PC-3 (cell line): ENCODE results near the gene AFF3. TPM values are rescaled to one million over a fixed set of nuclear protein-coding genes. Genes with fewer than 3 reads are reported as not detected.

Source experiments
- ATAC-seq: fragments of 200-7000 bp; cut with Tn5 transposase; 2 replicates; pipeline ENCODE4 v1.9.1; 2020; ENCODE audit warnings: mild to moderate bottlenecking, moderate library complexity
- BruUV-seq: library from RNA; stranded (reverse); fragments of 400-500 nt; replicated peaks from 2 replicates; lab custom pipeline; 2021; lab: Mats Ljungman, UMichigan
- CTCF ChIA-PET: fragments of 300-600 bp; sonication (Branson Sonifier 250); formaldehyde crosslinking; loops from one replicate; lab custom pipeline; 2022; ENCODE audit warnings: antibody characterized with exemption; lab: Charles Lee
- POLR2A ChIA-PET: fragments of 300-600 bp; sonication (Branson Sonifier 250); formaldehyde crosslinking; loops from one replicate; lab custom pipeline; 2022; ENCODE audit warnings: antibody characterized with exemption; ENCODE audit not compliant: unreplicated experiment; lab: Charles Lee
- DNase-seq: peaks from one replicate; pipeline ENCODE4 v3.0.0-alpha.2; 2015
- H2AFZ ChIP-seq: fragments of 300-600 bp; sonication (generic); 2 replicates; pipeline ENCODE4 v1.6.0; 2016; ENCODE audit warnings: antibody characterized with exemption, low read length
- H3F3A ChIP-seq: fragments of 300-600 bp; sonication (generic); one replicate; pipeline ENCODE4 v1.6.0; 2017; ENCODE audit warnings: antibody characterized with exemption, low read length, control low read depth, mild to moderate bottlenecking; ENCODE audit not compliant: unreplicated experiment
- H3K27ac ChIP-seq: fragments of 300-600 bp; sonication (generic); 2 replicates; pipeline ENCODE4 v1.5.1; 2016; ENCODE audit warnings: mild to moderate bottlenecking, low read length
- H3K27me3 ChIP-seq: fragments of 300-600 bp; sonication (generic); 2 replicates; pipeline ENCODE4 v1.6.1; 2016; ENCODE audit warnings: low read length, mixed read lengths
- H3K36me3 ChIP-seq: fragments of 300-600 bp; sonication (generic); 2 replicates; pipeline ENCODE4 v1.6.1; 2016; ENCODE audit warnings: low read depth, mixed run types, low read length, mixed read lengths
- H3K4me1 ChIP-seq: fragments of 300-600 bp; sonication (generic); 2 replicates; pipeline ENCODE4 v1.5.1; 2016; ENCODE audit warnings: low read length; ENCODE audit not compliant: insufficient read depth
- H3K4me2 ChIP-seq: fragments of 300-600 bp; sonication (generic); 2 replicates; pipeline ENCODE4 v1.6.0; 2016; ENCODE audit warnings: low read length
- H3K4me3 ChIP-seq: fragments of 300-600 bp; sonication (generic); 2 replicates; pipeline ENCODE4 v1.5.1; 2016; ENCODE audit warnings: mild to moderate bottlenecking, low read length, mixed read lengths
- H3K79me2 ChIP-seq: fragments of 300-600 bp; sonication (generic); 2 replicates; pipeline ENCODE4 v1.6.1; 2017; ENCODE audit warnings: low read length, mixed read lengths
- H3K9ac ChIP-seq: fragments of 300-600 bp; sonication (generic); 2 replicates; pipeline ENCODE4 v1.6.0; 2016; ENCODE audit warnings: mild to moderate bottlenecking, low read length
- H3K9me2 ChIP-seq: fragments of 300-600 bp; sonication (generic); replicated peaks from 2 replicates; pipeline ENCODE4 v1.6.1; 2016; ENCODE audit warnings: mixed run types, low read length, mixed read lengths
- H3K9me3 ChIP-seq: fragments of 300-600 bp; sonication (generic); 2 replicates; pipeline ENCODE4 v1.6.1; 2016; ENCODE audit warnings: low read length, mixed read lengths
- H4K20me1 ChIP-seq: fragments of 300-600 bp; sonication (generic); 2 replicates; pipeline ENCODE4 v1.6.1; 2016; ENCODE audit warnings: low read length, mixed read lengths
- EZH2 ChIP-seq: fragments of 300-600 bp; sonication (generic); IDR thresholded peaks from one replicate; pipeline ENCODE4 v1.6.1; 2017; ENCODE audit warnings: antibody characterized with exemption, mild to moderate bottlenecking, low read length; ENCODE audit not compliant: unreplicated experiment
- EZH2phosphoT487 ChIP-seq: fragments of 300-600 bp; sonication (generic); IDR thresholded peaks from 2 replicates; pipeline ENCODE4 v1.6.1; 2018; ENCODE audit warnings: mild to moderate bottlenecking, antibody characterized with exemption, low read length, borderline replicate concordance
- intact Hi-C: fragments of 100-400 bp; cut with micrococcal nuclease; formaldehyde crosslinking; loops from 2 replicates; pipeline ENCODE4 v1.9.0; 2023
- total RNA-seq: library from RNA; depleted of rRNA; stranded (reverse); fragments of >200 nt; gene quantifications from 2 replicates; pipeline ENCODE4 v1.2.3, GENCODE V29; 2014
- TF ChIP-seq, protein P1 (sequence below): fragments of 300-600 bp; sonication (generic); conservative IDR thresholded peaks from 2 replicates; pipeline ENCODE4 v1.5.1; 2017; ENCODE audit warnings: antibody characterized with exemption, low read depth, mild to moderate bottlenecking, low read length

AFF3 gene
- total RNA-seq, 1 experiment from 2014 or later, result 0.04 TPM

- Histone ChIP-seq H3F3A (no peaks in the 10 kb centered on the region), H3K4me1 (no peaks in the 10 kb centered on the region), H3K4me3 (no peak overlapping the region), H2AFZ (no peak overlapping the region), H3K9ac (no peak overlapping the region), H3K27ac (no peak overlapping the region), H3K9me2 (no peaks in the 10 kb centered on the region), H3K27me3 (no peaks in the 10 kb centered on the region), H3K4me2 (no peak overlapping the region), H4K20me1 (no peaks in the 10 kb centered on the region), H3K79me2 (no peaks in the 10 kb centered on the region), H3K9me3 (no peaks in the 10 kb centered on the region), H3K36me3 (no peaks in the 10 kb centered on the region)
- TF ChIP-seq EZH2phosphoT487 (no peak), EZH2 (no peak)
- TF ChIP-seq, protein P1, sequence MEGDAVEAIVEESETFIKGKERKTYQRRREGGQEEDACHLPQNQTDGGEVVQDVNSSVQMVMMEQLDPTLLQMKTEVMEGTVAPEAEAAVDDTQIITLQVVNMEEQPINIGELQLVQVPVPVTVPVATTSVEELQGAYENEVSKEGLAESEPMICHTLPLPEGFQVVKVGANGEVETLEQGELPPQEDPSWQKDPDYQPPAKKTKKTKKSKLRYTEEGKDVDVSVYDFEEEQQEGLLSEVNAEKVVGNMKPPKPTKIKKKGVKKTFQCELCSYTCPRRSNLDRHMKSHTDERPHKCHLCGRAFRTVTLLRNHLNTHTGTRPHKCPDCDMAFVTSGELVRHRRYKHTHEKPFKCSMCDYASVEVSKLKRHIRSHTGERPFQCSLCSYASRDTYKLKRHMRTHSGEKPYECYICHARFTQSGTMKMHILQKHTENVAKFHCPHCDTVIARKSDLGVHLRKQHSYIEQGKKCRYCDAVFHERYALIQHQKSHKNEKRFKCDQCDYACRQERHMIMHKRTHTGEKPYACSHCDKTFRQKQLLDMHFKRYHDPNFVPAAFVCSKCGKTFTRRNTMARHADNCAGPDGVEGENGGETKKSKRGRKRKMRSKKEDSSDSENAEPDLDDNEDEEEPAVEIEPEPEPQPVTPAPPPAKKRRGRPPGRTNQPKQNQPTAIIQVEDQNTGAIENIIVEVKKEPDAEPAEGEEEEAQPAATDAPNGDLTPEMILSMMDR, result no peak
- intact Hi-C loops, result no loop called here
- BruUV-seq, result no TSS peak
- POLR2A ChIA-PET, result no interaction called here
- CTCF ChIA-PET, result interaction anchor here (0.6 kb wide), 1 partner anchor 119 kb away, joined by 3 read pairs; no protein-coding TSS in a partner anchor
- no peak for ATAC-seq
- DNase-seq, result no peak
These were observed 434.8 kb downstream of the AFF3 start for GRCh38 chr2:99707592-99707991.

DNA sequence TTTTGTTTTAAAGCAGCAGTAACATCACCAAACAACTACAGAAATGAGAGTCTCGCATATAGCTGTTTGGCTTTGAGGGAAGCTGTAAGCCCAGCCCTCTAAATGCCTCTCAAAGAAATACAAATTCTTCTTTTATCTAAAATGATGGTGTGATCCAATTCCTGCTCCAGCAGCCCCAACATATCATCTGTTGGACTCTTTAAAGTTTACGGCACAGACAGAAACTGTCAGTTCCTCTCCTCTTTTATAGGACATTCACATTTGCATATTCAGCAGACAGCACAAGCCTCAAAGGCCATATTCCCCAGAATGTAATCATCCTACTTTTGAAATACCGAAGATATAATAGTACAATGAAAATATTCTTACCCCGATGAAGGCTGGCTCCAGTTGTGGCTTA is 435.7 kb downstream of the AFF3 start:
- BruUV-seq, result no TSS peak
- intact Hi-C loops, result no loop called here
- CTCF ChIA-PET, result no interaction called here

GRCh38 chr2:99701503-99701902 is 440.9 kb downstream of the AFF3 start:
- ATAC-seq, result no peak
- Histone ChIP-seq H3K9me2 (no peaks in the 10 kb centered on the region), H3K9me3 (no peaks in the 10 kb centered on the region), H3K36me3 (no peaks in the 10 kb centered on the region), H3F3A (no peaks in the 10 kb centered on the region), H3K4me2 (no peak overlapping the region), H3K27ac (no peak overlapping the region), H3K27me3 (no peaks in the 10 kb centered on the region), H3K4me3 (no peak overlapping the region), H4K20me1 (no peaks in the 10 kb centered on the region), H3K79me2 (no peaks in the 10 kb centered on the region), H2AFZ (no peak overlapping the region), H3K9ac (no peak overlapping the region), H3K4me1 (peaks cover 16% of the 10 kb centered on the region)
- TF ChIP-seq EZH2 (no peak), EZH2phosphoT487 (no peak)
- TF ChIP-seq, protein P1, result no peak
- DNase-seq, result peak; percentile 8
- intact Hi-C loops, result no loop called here
- ChIA-PET POLR2A (interaction anchor here (0.6 to 0.7 kb wide), 2 partner anchors 21 to 634 kb away, joined by 3 to 4 read pairs; no protein-coding TSS in a partner anchor), CTCF (no interaction called here)
- no TSS peak for BruUV-seq

More for the DNA sequence above, 435.7 kb downstream of the AFF3 start:
- Histone ChIP-seq H4K20me1 (no peaks in the 10 kb centered on the region), H3K4me1 (no peaks in the 10 kb centered on the region), H3K27ac (no peak overlapping the region), H3F3A (no peaks in the 10 kb centered on the region), H3K79me2 (no peaks in the 10 kb centered on the region), H3K9me3 (no peaks in the 10 kb centered on the region), H3K9me2 (no peaks in the 10 kb centered on the region), H3K4me2 (no peak overlapping the region), H3K9ac (no peak overlapping the region), H3K4me3 (no peak overlapping the region), H3K36me3 (no peaks in the 10 kb centered on the region), H3K27me3 (no peaks in the 10 kb centered on the region), H2AFZ (no peak overlapping the region)
- TF ChIP-seq, protein P1, result no peak
- TF ChIP-seq EZH2 (no peak), EZH2phosphoT487 (no peak)
- no peak for DNase-seq
- ATAC-seq, result no peak
- POLR2A ChIA-PET, result no interaction called here
